HEK293 (cell line): ENCODE data around the gene BAG1.

ENCODE experiments used
- CTCF ChIA-PET: fragments of 350-600 bp; formaldehyde crosslinking; extraction: SDS; loops from one replicate; lab custom pipeline; 2021; ENCODE audit warnings: antibody characterized with exemption; lab: Yijun Ruan, JAX
- POLR2A ChIA-PET: fragments of 300-600 bp; formaldehyde crosslinking; extraction: SDS; loops from one replicate; lab custom pipeline; 2020; ENCODE audit warnings: antibody characterized with exemption, inconsistent platforms; lab: Yijun Ruan, JAX
- H3K27ac ChIP-seq: fragments of 200-500 bp; sonication (Bioruptor generic); 2 replicates; pipeline ENCODE4 v1.5.1; 2014; ENCODE audit warnings: low read depth, low read length, control low read depth, inconsistent platforms; ENCODE audit errors: extremely low read depth
- H3K36me3 ChIP-seq, 2 experiments: fragments of 200-500 bp in 1 of 2; sonication (Bioruptor generic) in 1 of 2; 1 replicate in 1 of 2; 2 replicates in 1 of 2; pipeline ENCODE4 v1.5.1; 2014 to 2017; ENCODE audit warnings: inconsistent platforms in 2 of 2, low read length in 2 of 2; ENCODE audit not compliant: control insufficient read depth in 2 of 2, insufficient read depth in 1 of 2
- H3K4me1 ChIP-seq: fragments of 200-500 bp; sonication (Bioruptor generic); 2 replicates; pipeline ENCODE4 v1.5.1; 2014; ENCODE audit warnings: mild to moderate bottlenecking, low read length, inconsistent platforms; ENCODE audit not compliant: control insufficient read depth, insufficient read depth
- H3K4me3 ChIP-seq: 2 replicates; pipeline ENCODE4 v1.5.1; 2011; ENCODE audit warnings: low read depth, mild to moderate bottlenecking, control low read depth, low read length, moderate library complexity
- H3K9me3 ChIP-seq: fragments of 200-500 bp; sonication (Bioruptor generic); 2 replicates; pipeline ENCODE4 v1.5.1; 2014; ENCODE audit warnings: low read depth, low read length, inconsistent platforms; ENCODE audit not compliant: control insufficient read depth, insufficient read depth
- GLIS2 ChIP-seq: fragments of 450-650 bp; formaldehyde crosslinking; IDR thresholded peaks from 2 replicates; pipeline ENCODE4 v1.5.1; 2016; ENCODE audit warnings: missing biosample characterization, missing genetic modification characterization
- KLF10 ChIP-seq: fragments of 450-650 bp; IDR thresholded peaks from 2 replicates; pipeline ENCODE4 v1.5.1; 2018; ENCODE audit warnings: missing biosample characterization, mild to moderate bottlenecking, missing genetic modification characterization
- OVOL3 ChIP-seq: fragments of 450-650 bp; formaldehyde crosslinking; IDR thresholded peaks from 2 replicates; pipeline ENCODE4 v1.5.1; 2016; ENCODE audit warnings: missing biosample characterization, missing genetic modification characterization
- TCF7L2 ChIP-seq: IDR thresholded peaks from 2 replicates; pipeline ENCODE4 v1.6.1; 2011; ENCODE audit warnings: low read depth, mild to moderate bottlenecking, inconsistent platforms, low read length, moderate library complexity, borderline replicate concordance
- ZBTB21 ChIP-seq: fragments of 450-650 bp; formaldehyde crosslinking; IDR thresholded peaks from 2 replicates; pipeline ENCODE4 v1.5.1; 2017; ENCODE audit warnings: missing biosample characterization, missing genetic modification characterization
- ZNF138 ChIP-seq: fragments of 450-650 bp; formaldehyde crosslinking; IDR thresholded peaks from 2 replicates; pipeline ENCODE4 v1.5.1; 2016; ENCODE audit warnings: missing biosample characterization, missing genetic modification characterization, borderline replicate concordance
- ZNF175 ChIP-seq: fragments of 450-650 bp; formaldehyde crosslinking; IDR thresholded peaks from 2 replicates; pipeline ENCODE4 v1.5.1; 2016; ENCODE audit warnings: missing biosample characterization, missing genetic modification characterization
- ZNF239 ChIP-seq: fragments of 450-650 bp; formaldehyde crosslinking; IDR thresholded peaks from 2 replicates; pipeline ENCODE4 v1.5.1; 2016; ENCODE audit warnings: missing biosample characterization, missing genetic modification characterization
- ZNF391 ChIP-seq: fragments of 450-650 bp; formaldehyde crosslinking; IDR thresholded peaks from 2 replicates; pipeline ENCODE4 v1.5.1; 2016; ENCODE audit warnings: low read depth, missing biosample characterization, missing genetic modification characterization, borderline replicate concordance
- ZNF394 ChIP-seq: fragments of 450-650 bp; formaldehyde crosslinking; IDR thresholded peaks from 2 replicates; pipeline ENCODE4 v1.5.1; 2016; ENCODE audit warnings: missing biosample characterization, missing genetic modification characterization, mild to moderate bottlenecking, moderate library complexity, borderline replicate concordance
- ZNF423 ChIP-seq: fragments of 450-650 bp; formaldehyde crosslinking; IDR thresholded peaks from 2 replicates; pipeline ENCODE4 v1.5.1; 2016; ENCODE audit warnings: missing biosample characterization, missing genetic modification characterization
- ZNF433 ChIP-seq: fragments of 450-650 bp; formaldehyde crosslinking; IDR thresholded peaks from 2 replicates; pipeline ENCODE4 v1.5.1; 2016; ENCODE audit warnings: missing biosample characterization, missing genetic modification characterization, low read depth
- ZNF521 ChIP-seq: fragments of 450-650 bp; formaldehyde crosslinking; IDR thresholded peaks from 2 replicates; pipeline ENCODE4 v1.5.1; 2017; ENCODE audit warnings: missing biosample characterization, mild to moderate bottlenecking, missing genetic modification characterization
- ZNF623 ChIP-seq: fragments of 450-650 bp; formaldehyde crosslinking; IDR thresholded peaks from 2 replicates; pipeline ENCODE4 v1.5.1; 2016; ENCODE audit warnings: missing biosample characterization, missing genetic modification characterization
- ZNF701 ChIP-seq: fragments of 450-650 bp; formaldehyde crosslinking; IDR thresholded peaks from 2 replicates; pipeline ENCODE4 v1.5.1; 2016; ENCODE audit warnings: missing biosample characterization, missing genetic modification characterization
- ZSCAN30 ChIP-seq: fragments of 450-650 bp; IDR thresholded peaks from 2 replicates; pipeline ENCODE4 v1.5.1; 2018; ENCODE audit warnings: missing biosample characterization, mild to moderate bottlenecking, missing genetic modification characterization, moderate library complexity
- TF ChIP-seq, protein P1 (sequence below): fragments of 450-650 bp; formaldehyde crosslinking; IDR thresholded peaks from 2 replicates; pipeline ENCODE4 v1.5.1; 2016; ENCODE audit warnings: missing biosample characterization, missing genetic modification characterization
- TF ChIP-seq, protein P2 (sequence below): fragments of 450-650 bp; formaldehyde crosslinking; IDR thresholded peaks from 2 replicates; pipeline ENCODE4 v1.5.1; 2016; ENCODE audit warnings: missing biosample characterization, missing genetic modification characterization
- TF ChIP-seq, protein P3 (sequence below): fragments of 450-650 bp; formaldehyde crosslinking; IDR thresholded peaks from 2 replicates; pipeline ENCODE4 v1.5.1; 2016; ENCODE audit warnings: missing biosample characterization, missing genetic modification characterization
- TF ChIP-seq, protein P4 (sequence below): fragments of 450-650 bp; formaldehyde crosslinking; IDR thresholded peaks from 2 replicates; pipeline ENCODE4 v1.5.1; 2016; ENCODE audit warnings: missing biosample characterization, missing genetic modification characterization
- TF ChIP-seq, protein P5 (sequence below): fragments of 450-650 bp; formaldehyde crosslinking; IDR thresholded peaks from 2 replicates; pipeline ENCODE4 v1.5.1; 2016; ENCODE audit warnings: missing biosample characterization, missing genetic modification characterization
- TF ChIP-seq, protein P6 (sequence below): sonication (generic); formaldehyde crosslinking; IDR thresholded peaks from 2 replicates; pipeline ENCODE4 v1.8.1; 2022; ENCODE audit warnings: mild to moderate bottlenecking, moderate library complexity, missing genetic modification reagents

Gene BAG1

DNA sequence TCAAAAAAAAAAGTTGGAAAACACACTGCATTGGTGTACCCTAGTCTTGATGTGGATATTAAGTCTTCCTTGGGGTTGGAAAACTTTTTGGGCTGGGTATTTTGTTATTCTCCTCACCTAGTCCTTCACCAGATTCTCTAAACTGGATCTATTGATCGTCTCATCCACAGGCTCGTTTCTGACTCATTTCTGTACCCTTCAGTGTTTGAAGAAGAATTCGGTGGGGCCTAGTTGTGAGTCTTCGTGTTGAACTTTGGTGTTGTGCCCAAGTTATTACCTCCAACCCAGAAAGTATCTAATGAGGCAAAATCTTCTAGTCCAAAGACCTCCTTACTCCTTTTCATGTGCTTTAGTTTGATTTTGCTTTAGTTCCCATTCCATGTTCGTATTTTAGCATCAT is 27.4 kb upstream of the BAG1 start:
- POLR2A ChIA-PET: interaction anchor here (0.6 kb wide), 1 partner anchor 11 kb away, joined by 7 read pairs; no protein-coding TSS in a partner anchor
- Histone ChIP-seq H3K36me3 (peaks cover 4 to 53% of the 10 kb centered on the region in 2 experiments; a peak in 2 of 3 replicates), H3K9me3 (no peaks in the 10 kb centered on the region), H3K4me1 (no peaks in the 10 kb centered on the region), H3K27ac (no peak overlapping the region), H3K4me3 (no peak overlapping the region)
- TF ChIP-seq ZNF394 (tag by site-specific recombination): no peak
- no peak for TF ChIP-seq ZNF701 (tag by site-specific recombination)
- TF ChIP-seq ZNF623: no peak
- TF ChIP-seq, protein P1, sequence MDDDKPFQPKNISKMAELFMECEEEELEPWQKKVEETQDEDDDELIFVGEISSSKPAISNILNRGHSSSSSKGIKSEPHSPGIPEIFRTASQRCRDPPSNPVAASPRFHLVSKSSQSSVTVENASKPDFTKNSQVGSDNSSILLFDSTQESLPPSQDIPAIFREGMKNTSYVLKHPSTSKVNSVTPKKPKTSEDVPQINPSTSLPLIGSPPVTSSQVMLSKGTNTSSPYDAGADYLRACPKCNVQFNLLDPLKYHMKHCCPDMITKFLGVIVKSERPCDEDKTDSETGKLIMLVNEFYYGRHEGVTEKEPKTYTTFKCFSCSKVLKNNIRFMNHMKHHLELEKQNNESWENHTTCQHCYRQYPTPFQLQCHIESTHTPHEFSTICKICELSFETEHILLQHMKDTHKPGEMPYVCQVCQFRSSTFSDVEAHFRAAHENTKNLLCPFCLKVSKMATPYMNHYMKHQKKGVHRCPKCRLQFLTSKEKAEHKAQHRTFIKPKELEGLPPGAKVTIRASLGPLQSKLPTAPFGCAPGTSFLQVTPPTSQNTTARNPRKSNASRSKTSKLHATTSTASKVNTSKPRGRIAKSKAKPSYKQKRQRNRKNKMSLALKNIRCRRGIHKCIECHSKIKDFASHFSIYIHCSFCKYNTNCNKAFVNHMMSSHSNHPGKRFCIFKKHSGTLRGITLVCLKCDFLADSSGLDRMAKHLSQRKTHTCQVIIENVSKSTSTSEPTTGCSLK (tag by site-specific recombination): no peak
- TF ChIP-seq ZNF521 (tag by site-specific recombination): no peak
- TF ChIP-seq ZNF391 (tag by site-specific recombination): no peak
- no peak for TF ChIP-seq OVOL3 (tag by site-specific recombination)
- TF ChIP-seq KLF10 (tag by site-specific recombination): no peak
- CTCF ChIA-PET: interaction anchor here (1.3 kb wide), 1 partner anchor 161 kb away, joined by 4 read pairs; no protein-coding TSS in a partner anchor

DNA sequence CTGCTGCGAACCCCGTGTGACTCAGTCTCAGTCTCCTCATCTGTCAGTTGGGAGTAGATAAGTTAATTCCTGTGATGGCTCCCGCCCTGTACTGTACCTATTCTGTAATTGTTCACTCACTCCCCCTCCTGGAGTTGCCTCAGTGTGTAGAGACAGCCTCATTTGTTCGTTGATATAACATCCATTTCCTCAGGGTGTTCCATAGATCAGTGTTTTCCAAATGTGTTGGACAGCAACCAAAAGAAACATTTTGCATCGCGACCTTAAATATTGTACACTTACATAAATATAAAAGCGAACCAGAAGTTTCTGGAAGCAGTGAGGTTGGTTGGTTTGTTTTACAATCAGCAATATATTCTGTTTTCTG is 26.5 kb upstream of the BAG1 start:
- POLR2A ChIA-PET: interaction anchor here (1.2 to 2.1 kb wide), 7 partner anchors 17 to 274 kb away, joined by 3 to 15 read pairs (median 7); partner anchors contain the start of genes ANKRD18B, BAG1, CHMP5 and DNAJA1

More for the DNA sequence above, 26.5 kb upstream of the BAG1 start:
- H3K27ac ChIP-seq: peak overlapping the region; percentile 87
- CTCF ChIA-PET: interaction anchor here (1.3 to 1.4 kb wide), 4 partner anchors 19 to 175 kb away, joined by 3 to 6 read pairs (median 4); no protein-coding TSS in a partner anchor
- TF ChIP-seq ZSCAN30 (tag by site-specific recombination): peak; percentile 60; the same call in 1 of the 2 replicates
- TF ChIP-seq, protein P2, sequence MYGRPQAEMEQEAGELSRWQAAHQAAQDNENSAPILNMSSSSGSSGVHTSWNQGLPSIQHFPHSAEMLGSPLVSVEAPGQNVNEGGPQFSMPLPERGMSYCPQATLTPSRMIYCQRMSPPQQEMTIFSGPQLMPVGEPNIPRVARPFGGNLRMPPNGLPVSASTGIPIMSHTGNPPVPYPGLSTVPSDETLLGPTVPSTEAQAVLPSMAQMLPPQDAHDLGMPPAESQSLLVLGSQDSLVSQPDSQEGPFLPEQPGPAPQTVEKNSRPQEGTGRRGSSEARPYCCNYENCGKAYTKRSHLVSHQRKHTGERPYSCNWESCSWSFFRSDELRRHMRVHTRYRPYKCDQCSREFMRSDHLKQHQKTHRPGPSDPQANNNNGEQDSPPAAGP (tag by site-specific recombination): peak; percentile 8; the same call in 1 of the 2 replicates
- TF ChIP-seq ZNF175 (tag by site-specific recombination): no peak
- TF ChIP-seq, protein P3, sequence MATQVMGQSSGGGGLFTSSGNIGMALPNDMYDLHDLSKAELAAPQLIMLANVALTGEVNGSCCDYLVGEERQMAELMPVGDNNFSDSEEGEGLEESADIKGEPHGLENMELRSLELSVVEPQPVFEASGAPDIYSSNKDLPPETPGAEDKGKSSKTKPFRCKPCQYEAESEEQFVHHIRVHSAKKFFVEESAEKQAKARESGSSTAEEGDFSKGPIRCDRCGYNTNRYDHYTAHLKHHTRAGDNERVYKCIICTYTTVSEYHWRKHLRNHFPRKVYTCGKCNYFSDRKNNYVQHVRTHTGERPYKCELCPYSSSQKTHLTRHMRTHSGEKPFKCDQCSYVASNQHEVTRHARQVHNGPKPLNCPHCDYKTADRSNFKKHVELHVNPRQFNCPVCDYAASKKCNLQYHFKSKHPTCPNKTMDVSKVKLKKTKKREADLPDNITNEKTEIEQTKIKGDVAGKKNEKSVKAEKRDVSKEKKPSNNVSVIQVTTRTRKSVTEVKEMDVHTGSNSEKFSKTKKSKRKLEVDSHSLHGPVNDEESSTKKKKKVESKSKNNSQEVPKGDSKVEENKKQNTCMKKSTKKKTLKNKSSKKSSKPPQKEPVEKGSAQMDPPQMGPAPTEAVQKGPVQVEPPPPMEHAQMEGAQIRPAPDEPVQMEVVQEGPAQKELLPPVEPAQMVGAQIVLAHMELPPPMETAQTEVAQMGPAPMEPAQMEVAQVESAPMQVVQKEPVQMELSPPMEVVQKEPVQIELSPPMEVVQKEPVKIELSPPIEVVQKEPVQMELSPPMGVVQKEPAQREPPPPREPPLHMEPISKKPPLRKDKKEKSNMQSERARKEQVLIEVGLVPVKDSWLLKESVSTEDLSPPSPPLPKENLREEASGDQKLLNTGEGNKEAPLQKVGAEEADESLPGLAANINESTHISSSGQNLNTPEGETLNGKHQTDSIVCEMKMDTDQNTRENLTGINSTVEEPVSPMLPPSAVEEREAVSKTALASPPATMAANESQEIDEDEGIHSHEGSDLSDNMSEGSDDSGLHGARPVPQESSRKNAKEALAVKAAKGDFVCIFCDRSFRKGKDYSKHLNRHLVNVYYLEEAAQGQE (tag by site-specific recombination): peak; percentile 63
- no peak for TF ChIP-seq ZNF433 (tag by site-specific recombination)
- no peak for TF ChIP-seq ZNF239 (tag by site-specific recombination)
- TF ChIP-seq, protein P4, sequence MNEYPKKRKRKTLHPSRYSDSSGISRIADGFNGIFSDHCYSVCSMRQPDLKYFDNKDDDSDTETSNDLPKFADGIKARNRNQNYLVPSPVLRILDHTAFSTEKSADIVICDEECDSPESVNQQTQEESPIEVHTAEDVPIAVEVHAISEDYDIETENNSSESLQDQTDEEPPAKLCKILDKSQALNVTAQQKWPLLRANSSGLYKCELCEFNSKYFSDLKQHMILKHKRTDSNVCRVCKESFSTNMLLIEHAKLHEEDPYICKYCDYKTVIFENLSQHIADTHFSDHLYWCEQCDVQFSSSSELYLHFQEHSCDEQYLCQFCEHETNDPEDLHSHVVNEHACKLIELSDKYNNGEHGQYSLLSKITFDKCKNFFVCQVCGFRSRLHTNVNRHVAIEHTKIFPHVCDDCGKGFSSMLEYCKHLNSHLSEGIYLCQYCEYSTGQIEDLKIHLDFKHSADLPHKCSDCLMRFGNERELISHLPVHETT (tag by site-specific recombination): no peak
- TF ChIP-seq, protein P5, sequence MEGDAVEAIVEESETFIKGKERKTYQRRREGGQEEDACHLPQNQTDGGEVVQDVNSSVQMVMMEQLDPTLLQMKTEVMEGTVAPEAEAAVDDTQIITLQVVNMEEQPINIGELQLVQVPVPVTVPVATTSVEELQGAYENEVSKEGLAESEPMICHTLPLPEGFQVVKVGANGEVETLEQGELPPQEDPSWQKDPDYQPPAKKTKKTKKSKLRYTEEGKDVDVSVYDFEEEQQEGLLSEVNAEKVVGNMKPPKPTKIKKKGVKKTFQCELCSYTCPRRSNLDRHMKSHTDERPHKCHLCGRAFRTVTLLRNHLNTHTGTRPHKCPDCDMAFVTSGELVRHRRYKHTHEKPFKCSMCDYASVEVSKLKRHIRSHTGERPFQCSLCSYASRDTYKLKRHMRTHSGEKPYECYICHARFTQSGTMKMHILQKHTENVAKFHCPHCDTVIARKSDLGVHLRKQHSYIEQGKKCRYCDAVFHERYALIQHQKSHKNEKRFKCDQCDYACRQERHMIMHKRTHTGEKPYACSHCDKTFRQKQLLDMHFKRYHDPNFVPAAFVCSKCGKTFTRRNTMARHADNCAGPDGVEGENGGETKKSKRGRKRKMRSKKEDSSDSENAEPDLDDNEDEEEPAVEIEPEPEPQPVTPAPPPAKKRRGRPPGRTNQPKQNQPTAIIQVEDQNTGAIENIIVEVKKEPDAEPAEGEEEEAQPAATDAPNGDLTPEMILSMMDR (tag by site-specific recombination): 0 out of 2 replicates have a peak, but pooled peaks have one; percentile 8
- TF ChIP-seq ZBTB21 (tag by site-specific recombination): no peak
- no peak for TF ChIP-seq KLF10 (tag by site-specific recombination)
- TF ChIP-seq GLIS2 (tag by site-specific recombination): no peak
- no peak for TF ChIP-seq TCF7L2
- TF ChIP-seq OVOL3 (tag by site-specific recombination): no peak
- TF ChIP-seq, protein P6, sequence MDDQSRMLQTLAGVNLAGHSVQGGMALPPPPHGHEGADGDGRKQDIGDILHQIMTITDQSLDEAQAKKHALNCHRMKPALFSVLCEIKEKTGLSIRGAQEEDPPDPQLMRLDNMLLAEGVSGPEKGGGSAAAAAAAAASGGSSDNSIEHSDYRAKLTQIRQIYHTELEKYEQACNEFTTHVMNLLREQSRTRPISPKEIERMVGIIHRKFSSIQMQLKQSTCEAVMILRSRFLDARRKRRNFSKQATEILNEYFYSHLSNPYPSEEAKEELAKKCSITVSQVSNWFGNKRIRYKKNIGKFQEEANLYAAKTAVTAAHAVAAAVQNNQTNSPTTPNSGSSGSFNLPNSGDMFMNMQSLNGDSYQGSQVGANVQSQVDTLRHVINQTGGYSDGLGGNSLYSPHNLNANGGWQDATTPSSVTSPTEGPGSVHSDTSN (CRISPR knock-in tag): no peak
- no peak for TF ChIP-seq ZNF521 (tag by site-specific recombination)
- no peak for TF ChIP-seq ZNF138
- TF ChIP-seq ZNF423 (tag by site-specific recombination): no peak
- no peaks in the 10 kb centered on the region for H3K9me3 ChIP-seq
- H3K4me3 ChIP-seq: peak overlapping the region; percentile 84
- H3K36me3 ChIP-seq: peaks cover 0 to 44% of the 10 kb centered on the region in 2 experiments; a peak in 2 of 3 replicates
- H3K4me1 ChIP-seq: no peaks in the 10 kb centered on the region
